Embryonic facial prominence (tissue), 1 donor: ENCODE measurements around the gene SMIM10.
"Not testable (repeated sequence)": the region's sequence is repeated elsewhere in the genome, so short reads cannot be mapped to it uniquely, and the experiment has no call there.

Source experiments
- DNase-seq: peaks from one replicate; pipeline ENCODE4 v3.0.0-alpha.2; 2016; ENCODE audit errors: extremely low spot score

The SMIM10 gene

GRCh38 chrX:134990801-134991481 is at the start of gene SMIM10:
Gene SMIM10, plus strand, starts transcription at chrX:134990991. Its CDS starts 105 bp downstream, at chrX:134991096.
- DNase-seq, result no peak

GRCh38 chrX:134946364-134946763 is 44.4 kb upstream of the SMIM10 start:
- DNase-seq, result not testable (repeated sequence)

GRCh38 chrX:134948333-134949241 is 42.2 kb upstream of the SMIM10 start:
- DNase-seq, result no peak

GRCh38 chrX:134949271-134949670 is 41.5 kb upstream of the SMIM10 start:
- no peak for DNase-seq

- no peak for DNase-seq
Measured at GRCh38 chrX:134957836-134958235, 33.0 kb upstream of the SMIM10 start.

GRCh38 chrX:134960366-134960765 is 30.4 kb upstream of the SMIM10 start:
- not testable (repeated sequence) for DNase-seq

- DNase-seq, result no peak
Measured at GRCh38 chrX:134963041-134963440, 27.8 kb upstream of the SMIM10 start.

- no peak for DNase-seq
Measured at GRCh38 chrX:134969726-134970125, 21.1 kb upstream of the SMIM10 start.

- no peak for DNase-seq
Measured at GRCh38 chrX:134971926-134972325, 18.9 kb upstream of the SMIM10 start.

- no peak for DNase-seq
Measured at GRCh38 chrX:134975516-134975915, 15.3 kb upstream of the SMIM10 start.

GRCh38 chrX:134981910-134982309 is 8.9 kb upstream of the SMIM10 start:
- no peak for DNase-seq

GRCh38 chrX:134982748-134983147 is 8.0 kb upstream of the SMIM10 start:
- DNase-seq, result no peak

- no peak for DNase-seq
Measured at GRCh38 chrX:134985479-134985878, 5.3 kb upstream of the SMIM10 start.

GRCh38 chrX:134990475-134990800 is 353 bp upstream of the SMIM10 start:
- DNase-seq, result no peak

GRCh38 chrX:134997646-134998045 is 6.9 kb downstream of the SMIM10 start:
- no peak for DNase-seq

- DNase-seq, result no peak
Measured at GRCh38 chrX:134998246-134998645, 7.5 kb downstream of the SMIM10 start.

- no peak for DNase-seq
Measured at GRCh38 chrX:134999469-134999868, 8.7 kb downstream of the SMIM10 start.

- no peak for DNase-seq
Measured at GRCh38 chrX:135000516-135000915, 9.7 kb downstream of the SMIM10 start.

GRCh38 chrX:135003876-135004623 is 13.3 kb downstream of the SMIM10 start:
- DNase-seq, result peak; percentile 66

- DNase-seq, result no peak
Measured at GRCh38 chrX:135006187-135006586, 15.4 kb downstream of the SMIM10 start.

- no peak for DNase-seq
Measured at GRCh38 chrX:135009057-135009610, 18.3 kb downstream of the SMIM10 start.

GRCh38 chrX:135009838-135010237 is 19.0 kb downstream of the SMIM10 start:
- DNase-seq, result no peak
